ENCODE results near the gene GNB1L.
"Not testable (repeated sequence)": the region's sequence is repeated elsewhere in the genome, so short reads cannot be mapped to it uniquely, and the experiment has no call there.

The GNB1L gene

DNA sequence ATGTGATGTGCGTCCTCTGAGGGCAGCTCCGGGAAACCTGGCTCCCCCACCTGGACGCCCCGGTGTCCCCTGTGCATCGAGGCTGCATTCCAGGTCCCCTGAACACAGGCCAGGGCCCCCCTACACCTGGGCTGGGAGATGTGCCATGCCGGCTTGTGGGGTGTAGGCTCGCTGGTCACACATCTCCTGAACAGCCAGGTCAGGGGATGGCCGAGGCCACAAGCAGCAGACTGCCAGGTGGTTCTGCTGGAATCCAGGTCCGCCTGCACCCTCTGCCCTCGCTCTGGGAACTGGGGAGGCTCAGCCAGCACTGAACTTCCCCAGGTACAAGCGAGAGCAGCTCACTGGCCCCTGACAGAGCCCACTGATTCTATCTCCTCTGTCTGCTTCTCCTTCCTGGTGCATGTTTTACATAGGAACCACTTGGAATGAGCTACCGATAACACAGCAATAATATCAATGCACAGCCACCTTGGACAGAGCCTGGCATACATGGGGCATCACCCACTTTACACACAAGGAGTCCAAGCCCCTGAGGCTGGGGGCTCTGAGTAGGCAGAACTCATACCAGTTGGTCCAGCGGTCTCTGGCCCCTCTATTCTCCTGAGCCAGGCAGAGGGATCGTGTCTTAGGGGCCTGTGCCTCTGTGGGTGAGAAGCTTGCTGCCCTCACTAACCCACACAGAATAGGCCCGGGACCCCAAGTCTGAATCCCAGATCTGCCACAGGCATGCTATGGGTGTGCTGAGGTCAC, 47.3 kb downstream of the GNB1L start:
- no peak for DNase-seq

DNA sequence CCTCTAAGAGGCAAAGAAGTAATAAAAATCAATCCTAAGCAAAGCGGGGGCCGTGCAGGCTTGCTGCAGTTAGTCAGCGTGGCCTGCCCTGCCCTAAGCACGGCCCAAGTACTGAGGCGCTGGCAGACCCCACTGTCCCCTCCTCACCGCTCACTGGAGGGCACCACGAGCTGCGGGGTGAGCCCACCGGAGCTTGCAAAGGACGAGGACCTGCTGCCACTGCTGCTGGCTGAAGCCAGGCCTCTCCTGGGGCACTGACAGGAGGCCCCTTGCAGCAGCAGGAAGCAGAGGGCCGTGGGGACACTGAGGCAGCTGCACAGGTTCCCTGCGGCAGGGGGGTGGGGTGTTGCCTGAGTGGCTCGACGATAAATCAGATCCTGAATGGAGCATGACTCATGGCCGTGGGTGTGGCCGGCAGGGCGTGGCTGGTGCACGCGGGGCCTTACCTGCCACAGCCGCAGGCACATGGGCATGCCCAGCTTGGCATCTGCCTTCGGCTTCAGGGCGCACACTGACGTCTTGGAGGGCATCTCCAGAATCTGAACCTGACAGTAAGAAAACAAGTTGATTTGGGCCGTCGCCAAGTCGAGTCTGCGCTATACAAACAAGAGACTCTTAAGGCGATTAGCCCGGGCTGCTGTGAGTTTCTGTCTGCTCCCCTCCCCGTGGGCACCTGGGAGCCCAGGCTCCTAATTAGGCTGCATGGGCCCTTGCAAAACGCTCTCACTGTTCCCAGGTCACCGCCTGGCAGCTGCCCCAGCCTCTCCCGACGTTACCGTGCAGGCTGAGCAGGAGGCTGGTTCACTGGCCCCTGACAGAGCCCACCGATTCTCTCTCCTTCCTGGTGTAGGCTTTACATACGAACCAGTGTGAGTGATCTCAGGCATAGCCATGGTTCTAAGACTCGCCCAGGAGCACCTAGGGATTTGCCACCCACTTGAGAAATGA, 48.2 kb downstream of the GNB1L start:
- no peak for DNase-seq

DNA sequence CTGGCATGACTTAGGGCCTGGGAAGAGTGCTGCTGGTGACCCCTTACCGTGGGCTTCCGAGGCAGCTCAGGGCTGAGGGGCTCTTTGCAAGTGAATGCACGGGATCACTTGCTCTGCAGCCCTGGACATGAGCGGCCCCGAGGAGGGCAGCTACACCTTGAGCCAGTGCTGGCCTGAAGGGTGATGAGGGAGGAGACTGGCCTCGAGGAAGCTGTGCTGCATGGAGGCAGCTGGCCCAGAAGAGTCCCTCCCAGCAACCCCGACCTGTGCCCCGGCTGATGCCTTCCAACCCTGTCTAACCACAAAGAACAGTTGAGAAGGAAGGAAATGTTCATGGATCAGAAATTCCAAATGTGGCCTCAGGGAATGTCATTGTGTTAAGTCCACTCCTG, 48.9 kb downstream of the GNB1L start:
- no peak for DNase-seq

DNA sequence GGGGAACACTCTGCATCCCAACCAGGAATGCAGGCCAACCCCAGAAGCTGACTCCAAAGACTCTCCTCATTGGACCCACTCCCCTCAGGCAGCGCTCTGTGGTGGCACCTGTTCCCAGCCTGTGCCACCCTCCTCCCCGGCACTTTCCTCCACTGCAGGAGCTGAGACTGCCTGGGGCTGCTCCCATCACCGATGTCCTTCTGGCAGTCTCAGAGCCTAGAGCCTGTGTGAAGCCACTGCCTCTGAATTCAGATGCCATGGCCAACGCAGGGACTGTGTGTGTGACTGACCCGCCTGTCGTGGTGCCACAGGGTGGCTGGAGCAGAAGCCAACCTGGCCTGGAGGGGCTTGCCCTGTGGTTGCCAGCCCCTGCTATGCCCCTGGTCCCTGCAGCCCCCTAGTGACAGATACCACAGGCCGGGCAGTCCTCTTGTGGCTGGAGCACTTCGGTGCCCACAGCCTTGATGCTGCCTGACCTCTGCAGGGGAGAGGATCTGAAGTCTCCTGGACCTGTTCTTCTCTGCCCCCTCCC, 50.9 kb downstream of the GNB1L start:
- no peak for DNase-seq

DNA sequence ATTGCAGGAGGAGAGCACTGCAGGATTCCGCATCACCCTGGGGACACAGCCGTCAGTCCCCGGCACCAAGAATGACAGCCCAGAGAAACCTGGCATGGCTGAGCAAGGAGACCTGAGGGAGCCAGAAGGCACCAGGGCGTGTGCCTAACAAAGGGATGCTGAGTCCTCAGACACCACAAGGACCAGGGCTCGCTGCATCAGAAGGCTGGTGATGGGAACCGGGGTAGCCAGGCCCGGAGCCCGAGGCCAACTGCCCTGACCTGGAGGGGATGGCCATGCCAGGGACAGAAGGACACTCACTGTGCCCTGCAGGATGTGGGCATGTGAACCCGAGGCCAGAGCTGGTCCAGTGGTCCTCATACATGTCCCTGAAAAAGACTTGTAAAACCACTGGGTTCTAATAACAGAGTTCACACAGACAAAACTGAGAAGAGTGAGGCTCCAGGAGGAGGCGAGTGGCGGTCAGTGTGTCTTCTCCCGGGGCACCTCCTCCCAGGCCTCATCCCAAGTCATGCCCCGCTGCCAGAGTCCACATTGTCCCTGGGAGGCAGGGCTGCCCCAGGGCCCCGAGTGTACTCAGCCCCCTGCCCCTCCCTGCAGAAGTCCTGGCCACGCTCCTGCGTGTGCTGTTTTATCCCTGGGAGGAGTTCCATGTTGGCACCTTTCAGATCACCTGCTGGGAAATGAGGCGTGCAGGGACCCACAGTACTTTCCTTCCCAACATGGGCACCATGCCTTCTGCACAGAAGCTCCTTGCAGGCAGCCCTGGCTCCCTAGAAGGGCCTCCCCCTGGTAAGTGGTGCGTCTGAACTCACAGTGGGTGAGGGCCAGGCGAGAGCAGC, 51.6 kb downstream of the GNB1L start:
- no peak for DNase-seq

DNA sequence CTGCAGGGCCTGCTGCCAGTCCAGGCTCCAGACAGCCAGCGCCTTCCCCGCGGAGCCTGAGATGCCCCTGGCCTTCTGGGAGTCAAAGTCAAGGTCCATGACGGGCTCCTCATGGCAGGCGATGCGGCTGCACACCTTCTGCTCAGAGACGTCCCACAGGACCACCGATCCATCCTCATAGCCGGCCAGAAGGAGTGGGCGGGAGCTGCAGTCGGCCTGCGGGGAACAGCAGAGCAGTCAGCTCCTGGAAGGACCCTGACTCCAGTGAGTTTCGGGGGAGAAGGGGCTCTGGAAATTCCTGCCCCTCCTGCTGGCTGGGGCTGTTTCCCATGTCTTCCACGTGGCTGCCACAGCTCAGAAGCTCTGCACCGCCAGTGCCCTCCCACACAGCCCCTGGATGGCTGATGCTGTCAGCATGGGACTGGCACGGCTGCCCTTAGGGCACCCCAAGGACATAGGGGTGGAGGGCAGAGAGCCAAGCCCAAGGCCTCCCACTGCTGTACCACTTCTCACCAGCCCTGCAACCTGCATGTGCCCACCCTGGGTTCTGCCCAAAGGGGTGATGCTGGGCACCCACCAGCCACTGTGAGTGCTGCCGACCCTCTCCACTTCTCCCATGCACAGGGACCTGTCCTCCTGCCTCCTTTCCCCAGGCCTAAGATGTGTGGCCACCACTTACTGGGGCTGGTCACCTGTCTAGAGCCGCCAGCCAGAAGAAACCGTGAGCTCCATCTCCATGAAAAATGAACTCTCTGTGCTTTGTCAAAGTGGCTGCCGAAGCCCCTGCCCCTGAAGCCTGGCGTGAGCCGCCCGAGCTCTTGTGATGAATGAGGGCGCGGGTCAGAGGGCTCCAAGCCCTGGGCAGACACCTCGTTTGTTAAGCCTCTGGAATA, 52.4 kb downstream of the GNB1L start:
- DNase-seq: no peak

DNA sequence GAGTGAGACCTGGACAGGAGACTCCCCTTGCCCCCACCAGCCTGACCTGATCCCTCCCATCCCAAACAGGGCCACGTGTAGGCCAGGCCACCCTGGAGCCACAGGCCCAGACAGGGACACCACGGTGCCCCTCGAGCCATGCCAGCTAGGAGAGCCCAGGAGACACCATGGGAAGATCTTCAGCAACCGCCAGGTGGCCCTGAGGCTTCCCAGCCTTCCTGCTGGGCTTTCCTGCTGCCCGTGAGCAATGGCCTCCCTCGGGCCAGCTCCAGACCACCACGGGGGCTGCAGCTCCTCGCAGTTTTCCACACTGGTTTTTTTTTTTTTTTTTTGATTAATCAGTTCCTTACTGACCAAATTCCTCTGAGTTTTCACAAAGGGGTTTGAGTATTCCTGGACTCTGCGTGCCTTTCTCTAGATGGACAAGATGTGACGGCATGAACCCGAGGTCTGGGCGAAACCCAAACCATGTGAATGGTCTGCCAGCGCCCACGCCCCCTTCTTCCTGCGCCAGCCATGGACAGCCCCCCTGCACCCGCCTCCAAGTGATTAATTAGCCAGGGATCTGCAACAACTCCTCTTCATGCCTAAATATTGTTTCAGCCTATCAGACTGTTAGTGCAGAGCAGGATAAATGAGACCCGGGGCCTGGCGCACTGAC, 53.2 kb downstream of the GNB1L start:
- DNase-seq: no peak

DNA sequence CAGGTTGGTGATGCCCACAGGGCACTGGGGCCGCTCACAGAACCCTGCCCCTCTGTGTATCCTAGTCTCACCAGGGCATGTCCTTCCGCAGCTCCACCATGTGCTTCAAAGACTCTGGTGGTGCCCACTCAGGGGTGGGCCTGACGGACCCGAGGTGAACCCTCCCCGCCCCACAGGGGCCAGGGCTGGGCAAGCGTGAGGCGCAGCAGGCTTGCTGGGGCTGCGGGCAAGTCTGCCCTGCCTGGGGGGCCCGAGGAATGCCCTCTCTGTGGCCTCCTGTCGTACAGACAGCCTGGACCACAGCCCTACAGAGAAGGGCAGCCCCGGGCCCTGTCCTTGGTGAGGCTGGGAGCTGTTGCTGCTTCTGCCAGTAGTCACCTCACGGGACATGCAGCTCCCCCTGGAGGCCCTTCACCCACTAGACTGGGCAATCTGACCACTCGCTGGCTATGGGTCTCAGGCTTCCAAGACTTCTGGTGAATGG, 53.9 kb downstream of the GNB1L start:
- no peak for DNase-seq

DNA sequence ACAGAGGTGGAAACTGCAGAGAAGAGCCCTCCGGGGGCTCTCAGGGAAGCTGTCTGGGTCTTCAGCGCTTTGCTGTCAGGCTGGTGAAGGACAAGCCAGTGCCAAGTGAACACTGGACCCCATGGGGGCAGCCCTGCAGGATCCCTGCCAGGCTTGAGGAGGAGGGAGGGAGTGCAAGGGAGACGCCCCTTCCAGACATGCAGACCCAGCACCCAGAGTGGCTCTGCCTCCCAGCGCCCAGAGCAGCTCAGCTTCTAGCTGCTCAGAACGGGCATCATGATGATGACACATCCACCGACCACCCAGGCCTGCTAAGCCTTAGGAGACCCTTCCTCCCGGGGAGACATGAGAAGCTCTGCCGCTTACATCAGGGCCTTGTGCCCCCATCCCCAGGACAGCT, 54.4 kb downstream of the GNB1L start:
- no peak for DNase-seq

DNA sequence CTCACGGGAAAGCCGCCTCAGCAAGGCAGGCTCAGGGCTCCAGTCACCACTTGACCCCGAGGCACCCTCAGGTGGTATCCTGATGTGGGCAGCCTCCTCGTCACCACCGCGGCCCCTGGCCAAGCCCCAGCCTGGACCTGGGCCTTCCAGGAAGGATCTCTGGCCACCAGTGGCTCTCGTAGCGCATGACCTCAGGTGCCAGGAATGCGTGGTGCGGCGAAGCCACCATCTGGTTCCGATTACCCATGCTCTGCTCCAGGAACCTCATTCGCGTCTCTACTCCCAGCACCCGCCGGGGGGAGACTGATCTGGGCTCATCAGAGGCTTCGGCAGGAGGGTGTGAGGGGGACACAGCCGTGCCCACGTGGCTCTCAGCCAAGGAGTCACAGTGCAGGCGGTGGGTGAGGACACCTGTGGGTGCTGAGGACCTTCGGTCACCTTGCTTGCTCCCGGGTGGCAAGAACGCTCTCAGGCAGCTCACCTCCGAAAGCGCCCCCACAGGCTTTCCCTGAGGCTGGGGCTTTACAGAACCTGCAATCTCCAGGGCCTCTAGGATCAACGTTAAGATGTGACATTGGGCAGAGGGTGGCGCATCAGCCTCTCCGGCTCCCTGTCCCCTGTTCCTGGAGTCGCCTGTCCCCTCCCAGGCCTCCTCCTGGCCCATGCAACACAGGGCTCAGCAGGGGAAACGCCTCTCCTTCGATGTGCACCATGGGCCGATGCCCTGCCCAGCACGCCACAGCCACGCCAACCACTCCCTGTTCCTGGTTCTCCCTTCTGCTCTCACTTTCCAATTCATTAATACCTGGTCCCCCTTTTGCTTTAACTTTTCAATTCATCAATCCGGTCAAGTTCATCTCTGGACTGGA, 55.1 kb downstream of the GNB1L start:
- DNase-seq: no peak

DNA sequence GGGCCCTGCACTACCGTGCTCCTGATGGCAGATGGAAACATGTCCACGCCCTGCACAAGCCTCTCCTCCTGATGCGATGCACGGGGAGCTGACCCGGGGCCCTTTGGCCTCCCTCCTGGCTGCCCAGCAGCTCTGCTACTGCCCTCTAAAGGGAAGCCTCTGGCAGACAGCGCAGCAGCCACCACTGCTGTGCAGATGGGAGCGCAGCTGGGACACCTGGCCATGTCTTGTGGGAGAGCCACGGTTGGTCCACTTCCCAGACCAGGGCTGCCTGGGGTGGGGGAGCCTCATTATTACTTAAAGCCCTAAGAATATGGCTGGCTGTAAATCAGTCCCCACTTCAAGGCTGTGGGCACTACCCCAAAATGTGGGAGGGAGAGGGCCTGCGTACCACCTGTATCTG, 55.8 kb downstream of the GNB1L start:
- DNase-seq: no peak

DNA sequence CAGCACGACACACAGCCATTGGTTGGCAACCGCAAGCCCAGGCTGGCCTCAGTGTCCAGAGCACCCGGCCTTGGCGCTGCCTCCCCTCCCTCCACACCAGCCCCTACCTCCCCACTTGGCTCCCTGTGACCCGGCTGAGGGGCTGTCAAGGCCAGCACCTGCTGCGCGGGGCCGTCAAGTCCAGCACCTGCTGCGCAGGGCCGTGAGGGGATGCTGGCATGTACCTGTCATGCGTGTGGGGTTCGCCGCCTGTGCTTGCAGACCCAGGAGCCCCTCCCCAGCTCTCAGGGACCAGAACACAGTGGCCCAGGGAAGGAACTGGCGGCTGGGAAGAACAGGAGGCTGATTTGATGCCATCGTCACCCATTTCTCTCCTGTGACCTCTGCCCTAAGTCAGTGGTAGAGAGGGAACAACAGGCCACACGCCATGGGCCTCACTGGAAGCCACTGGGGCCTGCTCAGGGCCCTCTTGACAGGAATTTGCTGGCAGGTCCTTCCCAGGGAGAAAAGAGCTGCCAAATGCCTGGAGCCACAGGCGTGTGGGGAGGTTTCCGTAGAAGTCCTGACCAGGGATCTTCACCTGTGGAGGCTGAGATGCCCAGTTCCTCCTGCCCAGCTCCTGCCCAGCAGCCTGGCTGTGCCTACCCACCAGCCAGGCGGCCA, 56.5 kb downstream of the GNB1L start:
- DNase-seq: no peak

DNA sequence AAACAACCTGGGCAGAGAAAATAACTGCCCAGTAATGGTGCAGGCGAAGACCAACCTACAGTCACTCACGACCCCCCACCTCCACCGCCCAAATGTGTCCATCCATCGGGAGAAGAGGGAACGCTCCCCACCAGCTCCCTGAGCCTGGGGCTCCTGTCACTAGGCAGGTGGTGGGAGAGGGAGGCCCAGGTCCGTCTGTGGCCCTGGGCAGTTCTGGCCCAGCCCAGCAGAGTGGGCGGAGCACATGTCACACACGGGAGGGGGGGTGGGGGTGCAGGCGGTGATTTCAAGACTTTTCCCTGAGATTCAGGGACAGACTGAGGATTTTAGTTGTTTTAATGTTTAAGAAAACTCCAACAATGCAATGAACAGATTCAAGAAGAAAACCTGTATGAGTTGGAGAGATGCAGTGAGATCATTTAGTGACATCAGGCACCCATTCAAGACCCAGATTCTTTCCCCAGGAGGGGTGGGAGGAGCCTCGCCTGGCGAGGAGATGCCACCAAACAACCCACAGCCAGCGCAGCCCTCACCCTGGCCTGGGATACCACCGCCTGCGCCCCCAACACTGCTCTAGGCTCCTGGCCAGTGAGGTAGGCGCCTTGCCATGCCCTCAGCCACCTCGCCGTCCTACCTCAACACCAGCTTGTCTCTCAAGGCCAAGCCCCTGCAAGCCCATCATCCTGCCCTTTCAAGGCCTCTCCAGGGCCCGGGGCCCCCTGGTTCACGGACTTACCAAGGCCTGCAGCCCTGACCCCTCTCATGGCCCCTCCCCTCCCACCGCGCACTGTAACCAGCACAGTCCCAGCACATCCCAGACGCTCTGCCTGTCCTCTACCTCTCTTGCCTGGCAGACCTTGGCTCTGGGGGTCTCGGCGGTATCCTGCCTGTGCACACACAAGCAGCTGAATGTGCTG, 57.3 kb downstream of the GNB1L start:
- no peak for DNase-seq

DNA sequence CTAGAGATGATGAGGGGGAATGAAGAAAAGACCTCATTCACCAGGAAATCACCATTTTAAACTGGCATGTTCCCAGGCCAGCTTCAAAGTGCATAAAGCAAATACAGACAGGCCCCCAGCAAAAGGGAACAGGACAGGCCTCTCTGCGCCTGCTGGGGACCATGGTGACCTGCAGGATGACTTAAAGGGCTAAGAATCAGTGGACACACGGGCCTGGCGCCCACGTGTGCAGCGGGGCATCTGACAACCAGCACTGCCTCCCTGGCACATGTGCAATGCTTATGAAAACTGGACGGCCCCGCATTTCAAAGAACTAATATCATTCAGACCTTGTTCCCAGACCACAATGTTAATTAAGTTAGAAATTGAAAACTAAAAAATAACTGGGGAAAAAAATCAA, 58.5 kb downstream of the GNB1L start:
- DNase-seq: no peak

DNA sequence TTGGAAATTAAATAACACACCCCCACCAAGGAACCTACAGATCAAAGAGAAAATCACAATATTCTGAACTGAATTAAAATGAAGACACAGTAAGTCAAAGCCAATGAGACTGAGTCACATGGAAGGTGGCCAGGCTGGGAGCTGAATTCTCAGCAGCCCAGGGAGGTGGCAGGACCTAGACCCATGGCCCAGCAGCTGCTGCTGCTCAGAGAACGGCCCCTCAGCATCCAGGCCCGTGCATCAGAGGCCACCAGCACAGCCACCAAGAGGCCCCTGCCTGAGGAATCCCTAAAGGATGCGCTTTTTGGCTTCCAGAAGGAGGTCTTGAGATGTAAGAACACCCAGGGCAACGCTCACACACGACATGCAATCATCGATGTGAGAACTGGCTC, 59.1 kb downstream of the GNB1L start:
- no peak for DNase-seq

DNA sequence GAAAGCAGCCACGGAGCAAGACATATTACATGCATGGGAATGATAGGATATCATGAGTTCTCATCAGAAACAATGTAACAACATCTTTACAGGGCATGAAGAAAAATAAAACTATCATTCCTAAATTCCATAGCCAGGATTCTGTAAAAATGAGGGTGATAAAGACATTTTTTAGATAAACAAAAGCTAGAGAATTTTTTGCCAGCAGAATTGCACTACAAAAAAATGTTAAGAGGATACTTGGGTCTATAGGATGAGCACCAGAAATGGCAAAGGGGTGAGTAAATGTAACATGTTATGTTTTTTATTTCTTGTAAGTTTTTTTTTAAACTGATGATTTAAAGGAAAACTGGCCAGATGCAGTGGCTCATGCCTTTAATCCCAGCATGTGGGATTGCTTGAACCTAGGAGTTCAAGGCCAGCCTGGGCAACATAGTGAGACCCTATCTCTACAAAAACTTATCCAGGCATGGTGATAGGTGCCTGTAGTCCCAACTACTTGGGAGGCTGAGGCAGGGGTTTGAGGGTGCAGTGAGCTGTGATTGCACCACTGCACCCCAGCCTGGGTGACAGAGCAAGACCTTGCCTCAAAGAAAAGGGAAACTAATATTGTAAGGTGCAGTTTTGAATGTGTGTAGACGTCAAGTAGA, 60.9 kb downstream of the GNB1L start:
- no peak for DNase-seq

DNA sequence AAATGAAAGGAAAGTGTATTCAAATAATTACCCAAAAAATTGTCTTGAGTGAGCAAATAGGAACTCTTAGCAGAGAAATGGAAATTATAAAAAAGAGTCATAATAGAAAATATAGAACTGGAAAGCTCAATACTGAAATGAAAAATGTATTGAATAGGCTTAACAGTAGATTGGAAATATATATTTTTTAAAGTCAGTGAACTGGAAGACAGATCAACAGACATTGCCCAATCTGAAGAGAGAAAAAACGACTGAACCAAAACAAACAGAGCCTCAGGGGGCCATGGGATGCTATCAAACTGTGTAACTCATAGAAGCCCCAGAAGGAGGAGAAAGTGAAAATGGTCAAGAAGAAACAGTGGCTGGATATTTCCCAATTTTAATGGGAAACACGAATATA, 61.5 kb downstream of the GNB1L start:
- no peak for DNase-seq

DNA sequence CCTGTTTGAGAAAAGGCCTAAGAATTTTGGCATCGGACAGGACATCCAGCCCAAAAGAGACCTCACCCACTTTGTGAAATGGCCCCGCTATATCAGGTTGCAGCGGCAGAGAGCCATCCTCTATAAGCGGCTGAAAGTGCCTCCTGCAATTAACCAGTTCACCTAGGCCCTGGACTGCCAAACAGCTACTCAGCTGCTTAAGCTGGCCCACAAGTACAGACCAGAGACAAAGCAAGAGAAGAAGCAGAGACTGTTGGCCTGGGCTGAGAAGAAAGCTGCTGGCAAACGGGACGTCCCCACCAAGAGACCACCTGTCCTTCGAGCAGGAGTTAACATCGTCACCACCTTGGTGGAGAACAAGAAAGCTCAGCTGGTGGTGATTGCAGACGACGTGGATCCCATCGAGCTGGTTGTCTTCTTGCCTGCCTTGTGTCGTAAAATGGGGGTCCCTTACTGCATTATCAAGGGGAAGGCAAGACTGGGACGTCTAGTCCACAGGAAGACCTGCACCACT, 62.2 kb downstream of the GNB1L start:
- DNase-seq: not testable (repeated sequence)

Measured in activated T-cell treated with anti-CD3 and anti-CD28 coated beads, Interleukin-2, amount 50 U/mL, for 1 hour (primary cell).